GM19463 (cell line): ENCODE results near the gene PGA4.
"Not testable (repeated sequence)": the region's sequence is repeated elsewhere in the genome, so short reads cannot be mapped to it uniquely, and the experiment has no call there.

Experiments
- ATAC-seq: cut with Tn5 transposase; IDR thresholded peaks from one replicate; pipeline ENCODE4 v1.9.1; 2021; ENCODE audit warnings: mild to moderate bottlenecking, moderate library complexity; ENCODE audit not compliant: unreplicated experiment

The PGA4 gene

GRCh38 chr11:61203873-61204272 lies 18.3 kb upstream of the PGA4 start:
- not testable (repeated sequence) for ATAC-seq

- not testable (repeated sequence) for ATAC-seq
Measured at GRCh38 chr11:61204502-61205059, 17.6 kb upstream of the PGA4 start.

- not testable (repeated sequence) for ATAC-seq
Measured at GRCh38 chr11:61207636-61208310, 14.4 kb upstream of the PGA4 start.

- ATAC-seq, result not testable (repeated sequence)
Measured at GRCh38 chr11:61210629-61211028, 11.5 kb upstream of the PGA4 start.

GRCh38 chr11:61211327-61211952 lies 10.7 kb upstream of the PGA4 start:
- not testable (repeated sequence) for ATAC-seq

- not testable (repeated sequence) for ATAC-seq
Measured at GRCh38 chr11:61212202-61212601, 9.9 kb upstream of the PGA4 start.

GRCh38 chr11:61213711-61214324 lies 8.3 kb upstream of the PGA4 start:
- not testable (repeated sequence) for ATAC-seq

GRCh38 chr11:61218306-61218705 lies 3.8 kb upstream of the PGA4 start:
- not testable (repeated sequence) for ATAC-seq

- not testable (repeated sequence) for ATAC-seq
Measured at GRCh38 chr11:61219016-61219415, 3.1 kb upstream of the PGA4 start.

- not testable (repeated sequence) for ATAC-seq
Measured at GRCh38 chr11:61222692-61223091, 545 bp downstream of the PGA4 start.

- ATAC-seq, result not testable (repeated sequence)
Measured at GRCh38 chr11:61226457-61227137, 4.5 kb downstream of the PGA4 start.

GRCh38 chr11:61229458-61229857 lies 7.3 kb downstream of the PGA4 start:
- ATAC-seq, result not testable (repeated sequence)

- ATAC-seq, result not testable (repeated sequence)
Measured at GRCh38 chr11:61231033-61231432, 8.9 kb downstream of the PGA4 start.

- not testable (repeated sequence) for ATAC-seq
Measured at GRCh38 chr11:61231585-61231984, 9.4 kb downstream of the PGA4 start.

- ATAC-seq, result not testable (repeated sequence)
Measured at GRCh38 chr11:61232548-61233145, 10.5 kb downstream of the PGA4 start.

GRCh38 chr11:61237130-61237529 lies 15.0 kb downstream of the PGA4 start:
- ATAC-seq, result not testable (repeated sequence)

- not testable (repeated sequence) for ATAC-seq
Measured at GRCh38 chr11:61240288-61240687, 18.1 kb downstream of the PGA4 start.

GRCh38 chr11:61240875-61241274 lies 18.7 kb downstream of the PGA4 start, which contains the start of gene PGA5:
Gene PGA5 (plus strand): TSS chr11:61241175. CDS start chr11:61241227, 52 bp downstream.
- ATAC-seq, result not testable (repeated sequence)

- not testable (repeated sequence) for ATAC-seq
Measured at GRCh38 chr11:61241526-61241925, 19.4 kb downstream of the PGA4 start.

GRCh38 chr11:61245284-61245964 lies 23.3 kb downstream of the PGA4 start:
- not testable (repeated sequence) for ATAC-seq
